Endothelial cell of umbilical vein (primary cell): ENCODE measurements around the gene CCDC91. TPM values are rescaled to one million over a fixed set of nuclear protein-coding genes. Genes with fewer than 3 reads are reported as not detected.

Experiments used
- BruUV-seq: library from RNA; stranded (reverse); fragments of 400-500 nt; replicated peaks from 2 replicates; lab custom pipeline; 2021; lab: Mats Ljungman, UMichigan
- CTCF ChIA-PET: fragments of 300-600, 350-600 bp; sonication (Branson Sonifier 250); formaldehyde crosslinking; loops from one replicate; lab custom pipeline; 2021; ENCODE audit warnings: antibody characterized with exemption, inconsistent platforms; lab: Charles Lee
- POLR2A ChIA-PET: fragments of 300-600, 350-600 bp; sonication (Branson Sonifier 250); formaldehyde crosslinking; loops from one replicate; lab custom pipeline; 2021; ENCODE audit warnings: antibody characterized with exemption, inconsistent platforms; lab: Charles Lee
- DNase-seq: peaks from one replicate; pipeline ENCODE4 v3.0.0-alpha.2; 2011; ENCODE audit warnings: low read depth, low spot score
- FAIRE-seq: peaks from 2 replicates; lab custom pipeline; 2011; peaks lifted over from hg19 to GRCh38; lab: Jason Lieb, UNC
- H2AFZ ChIP-seq: 2 replicates; pipeline ENCODE4 v1.6.0; 2012; ENCODE audit warnings: low read depth, low read length, control low read depth, inconsistent platforms
- H3K27ac ChIP-seq: 2 replicates; pipeline ENCODE4 v1.5.1; 2011; ENCODE audit warnings: low read depth, mild to moderate bottlenecking, control low read depth, low read length, moderate library complexity; ENCODE audit not compliant: insufficient read depth
- H3K27me3 ChIP-seq, 2 experiments: 2 replicates each; pipeline versions ENCODE4 v1.6.0 to v1.6.1; 2011; ENCODE audit warnings: low read length in 2 of 2, mixed read lengths in 1 of 2; ENCODE audit not compliant: control insufficient read depth in 2 of 2, insufficient read depth in 2 of 2
- H3K36me3 ChIP-seq, 2 experiments: 2 replicates in 1 of 2; 3 replicates in 1 of 2; pipeline ENCODE4 v1.5.1; 2011; ENCODE audit warnings: low read length in 2 of 2, mild to moderate bottlenecking in 1 of 2, moderate library complexity in 1 of 2; ENCODE audit not compliant: control insufficient read depth in 2 of 2, insufficient read depth in 2 of 2; ENCODE audit errors: extremely low read depth in 1 of 2
- H3K4me1 ChIP-seq: 3 replicates; pipeline ENCODE4 v1.5.1; 2011; ENCODE audit warnings: mild to moderate bottlenecking, low read length; ENCODE audit not compliant: control insufficient read depth, insufficient read depth; ENCODE audit errors: extremely low read depth
- H3K4me2 ChIP-seq: 2 replicates; pipeline ENCODE4 v1.6.1; 2011; ENCODE audit warnings: low read length, control low read depth, mixed read lengths; ENCODE audit not compliant: insufficient read depth
- H3K4me3 ChIP-seq, 3 experiments: fragments of 200-600 bp in 1 of 3; sonication (generic), shearing (Covaris generic) in 1 of 3; replicated peaks in 1 of 3; 2 replicates each; pipeline ENCODE4 v1.5.1; 2011 to 2016; ENCODE audit warnings: control low read depth in 3 of 3, low read length in 3 of 3, mild to moderate bottlenecking in 2 of 3, inconsistent platforms in 1 of 3, low read depth in 1 of 3, moderate library complexity in 1 of 3; ENCODE audit not compliant: insufficient read depth in 1 of 3
- H3K79me2 ChIP-seq: 2 replicates; pipeline ENCODE4 v1.6.0; 2012; ENCODE audit warnings: low read length, inconsistent platforms; ENCODE audit not compliant: control insufficient read depth, insufficient read depth
- H3K9ac ChIP-seq: replicated peaks from 2 replicates; pipeline ENCODE3; 2011; ENCODE audit warnings: low read length, control low read depth; ENCODE audit not compliant: insufficient read depth; ENCODE audit errors: extremely low read depth
- H3K9me1 ChIP-seq: replicated peaks from 3 replicates; pipeline ENCODE4 v1.6.0; 2011; ENCODE audit warnings: mild to moderate bottlenecking, low read length; ENCODE audit not compliant: control insufficient read depth, insufficient read depth; ENCODE audit errors: extremely low read depth
- H3K9me3 ChIP-seq: replicated peaks from 2 replicates; pipeline ENCODE4 v1.5.1; 2012; ENCODE audit warnings: low read length, inconsistent platforms; ENCODE audit not compliant: control insufficient read depth, insufficient read depth
- H4K20me1 ChIP-seq: replicated peaks from 2 replicates; pipeline ENCODE3; 2011; ENCODE audit warnings: mild to moderate bottlenecking, low read length; ENCODE audit not compliant: control insufficient read depth, insufficient read depth; ENCODE audit errors: extremely low read depth
- EZH2 ChIP-seq: IDR thresholded peaks from 2 replicates; pipeline ENCODE4 v1.6.1; 2012; ENCODE audit warnings: borderline replicate concordance, low read depth, mild to moderate bottlenecking, moderate library complexity, low read length, inconsistent platforms; ENCODE audit not compliant: severe bottlenecking
- FOS ChIP-seq: IDR thresholded peaks from 2 replicates; pipeline ENCODE4 v1.6.1; 2011; ENCODE audit warnings: mild to moderate bottlenecking, low read length, moderate library complexity, borderline replicate concordance; ENCODE audit not compliant: insufficient read depth
- GATA2 ChIP-seq: IDR thresholded peaks from 2 replicates; pipeline ENCODE4 v1.7.0; 2011; ENCODE audit warnings: low read depth, mild to moderate bottlenecking, moderate library complexity, mixed read lengths, low read length; ENCODE audit not compliant: insufficient read length, insufficient read depth
- JUN ChIP-seq: IDR thresholded peaks from 2 replicates; pipeline ENCODE4 v1.6.1; 2011; ENCODE audit warnings: borderline replicate concordance, low read depth; ENCODE audit not compliant: insufficient read length, insufficient read depth
- MYC ChIP-seq: IDR thresholded peaks from one replicate; pipeline ENCODE4 v1.6.1; 2011; ENCODE audit warnings: mild to moderate bottlenecking, low read depth, low read length
- POLR2AphosphoS5 ChIP-seq: IDR thresholded peaks from 2 replicates; pipeline ENCODE4 v1.6.1; 2012; ENCODE audit warnings: low read depth, mild to moderate bottlenecking, control low read depth, low read length, moderate library complexity; ENCODE audit not compliant: insufficient read depth
- dilution Hi-C: fragments of 300-500 bp; cut with MboI; formaldehyde crosslinking; loops from one replicate; pipeline ENCODE4 v1.15.0; 2019; ENCODE audit warnings: low sequenced_read_pairs; ENCODE audit not compliant: extremely low pct_ligation_motif_present
- intact Hi-C: fragments of 100-400 bp; cut with micrococcal nuclease; formaldehyde crosslinking; loops from one replicate; pipeline ENCODE4 v1.10.0; 2022
- polyA plus RNA-seq, 4 experiments: library from polyadenylated mRNA; depleted of rRNA in 3 of 4; stranded (reverse) in 3 of 4; unstranded in 1 of 4; fragments of >200 nt; gene quantifications; 2 replicates each; pipeline versions ENCODE4 v1.2.1 to v1.2.3, GENCODE V29; 2011 to 2012; ENCODE audit warnings: missing spikeins in 1 of 4
- total RNA-seq: library from RNA; stranded (reverse); gene quantifications from 2 replicates; pipeline ENCODE4 v1.2.3, GENCODE V29; 2021
- TF ChIP-seq, protein P1 (sequence below): IDR thresholded peaks from 2 replicates; pipeline ENCODE4 v1.6.1; 2011; ENCODE audit not compliant: insufficient read depth, insufficient read length

Gene CCDC91
- total and polyA plus RNA-seq, 2 donors (not counting 3 experiments of a cell fraction or from before 2014, with no cell fraction given) = 3.8 to 10.5 TPM

DNA sequence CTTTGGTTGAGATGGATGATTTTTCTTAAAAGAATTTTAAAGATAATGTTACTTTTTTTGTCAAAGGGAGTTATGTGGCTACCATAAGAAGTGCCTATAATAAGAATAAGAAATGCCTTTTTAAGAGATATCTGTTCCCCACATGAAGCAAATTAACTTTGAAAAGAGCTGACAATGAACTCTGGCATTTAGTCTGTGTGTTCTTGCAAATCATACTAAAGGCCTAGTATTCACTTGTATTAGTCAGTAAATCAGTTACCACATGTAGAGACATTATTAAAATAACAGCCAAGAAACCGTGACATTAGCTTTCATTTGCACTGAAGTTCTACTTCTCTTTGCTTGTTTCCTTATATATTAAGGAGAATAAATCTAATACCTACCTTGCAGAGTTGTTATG lies 296.3 kb downstream of the CCDC91 start:
- Histone ChIP-seq H3K4me1 (no peaks in the 10 kb centered on the region), H3K27me3 (no peaks in the 10 kb centered on the region), H3K4me3 (no peak overlapping the region), H3K4me2 (no peak overlapping the region), H3K9ac (no peak overlapping the region), H4K20me1 (no peaks in the 10 kb centered on the region), H2AFZ (no peak overlapping the region), H3K27ac (no peak overlapping the region), H3K79me2 (no peaks in the 10 kb centered on the region), H3K9me1 (no peaks in the 10 kb centered on the region), H3K9me3 (no peaks in the 10 kb centered on the region), H3K36me3 (no peaks in the 10 kb centered on the region)
- intact Hi-C loops = no loop called here
- BruUV-seq = no TSS peak
- DNase-seq (no peak), FAIRE-seq (no peak)
- ChIA-PET POLR2A (no interaction called here), CTCF (no interaction called here)
- TF ChIP-seq, protein P1, sequence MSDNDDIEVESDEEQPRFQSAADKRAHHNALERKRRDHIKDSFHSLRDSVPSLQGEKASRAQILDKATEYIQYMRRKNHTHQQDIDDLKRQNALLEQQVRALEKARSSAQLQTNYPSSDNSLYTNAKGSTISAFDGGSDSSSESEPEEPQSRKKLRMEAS = no peak
- TF ChIP-seq JUN = no peak
- dilution Hi-C loops = no loop called here

DNA sequence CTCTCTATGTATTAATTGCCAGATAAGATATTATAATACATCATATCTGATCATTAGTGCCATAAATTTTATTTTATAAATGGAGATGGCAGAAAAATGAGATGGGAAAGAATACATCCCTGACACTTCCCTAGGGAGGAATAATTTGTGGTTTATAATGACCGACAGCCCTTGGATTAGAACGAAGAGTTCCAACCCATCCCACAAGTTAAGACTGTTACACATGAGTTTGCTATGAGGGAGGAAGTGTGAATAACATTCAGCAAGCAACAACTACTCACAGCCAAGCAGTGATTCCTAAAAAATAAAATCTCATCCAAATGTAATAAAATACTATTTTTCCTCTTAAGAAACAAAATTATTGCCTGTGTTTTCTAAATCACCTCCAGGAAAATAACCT lies 299.0 kb downstream of the CCDC91 start:
- no peak overlapping the region for H3K4me2 ChIP-seq
- intact Hi-C loops = no loop called here
- DNase-seq (no peak), FAIRE-seq (no peak)
- H3K79me2 ChIP-seq = no peaks in the 10 kb centered on the region
- H3K9me3 ChIP-seq = no peaks in the 10 kb centered on the region
- no peak overlapping the region for H3K27ac ChIP-seq
- H3K4me1 ChIP-seq = no peaks in the 10 kb centered on the region
- no peak overlapping the region for H2AFZ ChIP-seq
- ChIA-PET CTCF (no interaction called here), POLR2A (no interaction called here)
- dilution Hi-C loops = no loop called here
- H3K9me1 ChIP-seq = no peaks in the 10 kb centered on the region
- no peaks in the 10 kb centered on the region for H3K36me3 ChIP-seq
- no peaks in the 10 kb centered on the region for H4K20me1 ChIP-seq
- no peak overlapping the region for H3K9ac ChIP-seq
- BruUV-seq = no TSS peak
- no peak overlapping the region for H3K4me3 ChIP-seq
- no peaks in the 10 kb centered on the region for H3K27me3 ChIP-seq
- TF ChIP-seq, protein P1 = no peak
- TF ChIP-seq MYC (no peak), JUN (no peak), POLR2AphosphoS5 (no peak), GATA2 (no peak), EZH2 (no peak), FOS (peak; percentile 11)
